Caki2 (cell line): ENCODE measurements around the gene PIEZO2. TPM values are rescaled to one million over a fixed set of nuclear protein-coding genes. Genes with fewer than 3 reads are reported as not detected.

ENCODE experiments used
- DNase-seq: peaks from one replicate; pipeline ENCODE4 v3.0.0-alpha.2; 2015; ENCODE audit warnings: low read depth
- in situ Hi-C: cut with HindIII; loops from 2 replicates; pipeline ENCODE4 v1.10.0; 2016; ENCODE audit warnings: low sequenced_read_pairs, low pct_unique_long_range_greater_than_20kb, mixed read lengths
- total RNA-seq: library from RNA; depleted of rRNA; stranded (reverse); fragments of >200 nt; shearing (Covaris generic); gene quantifications from 2 replicates; pipeline ENCODE4 v1.2.3, GENCODE V29; 2014; ENCODE audit warnings: low replicate concordance

Gene PIEZO2
- total RNA-seq, 1 experiment from 2014 or later: 2.8 TPM

DNA sequence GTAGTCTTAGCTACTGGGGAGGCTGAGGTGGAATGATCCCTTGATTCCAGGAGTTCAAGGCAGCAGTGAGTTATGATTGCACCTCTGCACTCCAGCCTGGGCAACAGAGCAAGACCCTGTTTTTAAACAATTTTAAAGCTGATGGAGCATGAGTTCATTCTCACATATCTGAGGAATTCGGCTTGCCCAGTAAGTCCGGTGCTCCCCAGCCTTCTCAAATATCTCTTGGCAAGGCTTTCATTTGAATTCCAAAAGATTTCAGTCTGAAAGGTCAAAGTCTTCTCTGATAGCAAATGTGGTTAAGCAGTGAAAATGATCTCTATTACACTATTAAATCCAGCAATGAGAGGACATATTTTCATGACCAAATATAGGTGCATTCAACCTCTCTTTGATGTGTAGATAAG lies 27.9 kb downstream of the PIEZO2 start:
- in situ Hi-C loops: no loop called here
- no peak for DNase-seq

DNA sequence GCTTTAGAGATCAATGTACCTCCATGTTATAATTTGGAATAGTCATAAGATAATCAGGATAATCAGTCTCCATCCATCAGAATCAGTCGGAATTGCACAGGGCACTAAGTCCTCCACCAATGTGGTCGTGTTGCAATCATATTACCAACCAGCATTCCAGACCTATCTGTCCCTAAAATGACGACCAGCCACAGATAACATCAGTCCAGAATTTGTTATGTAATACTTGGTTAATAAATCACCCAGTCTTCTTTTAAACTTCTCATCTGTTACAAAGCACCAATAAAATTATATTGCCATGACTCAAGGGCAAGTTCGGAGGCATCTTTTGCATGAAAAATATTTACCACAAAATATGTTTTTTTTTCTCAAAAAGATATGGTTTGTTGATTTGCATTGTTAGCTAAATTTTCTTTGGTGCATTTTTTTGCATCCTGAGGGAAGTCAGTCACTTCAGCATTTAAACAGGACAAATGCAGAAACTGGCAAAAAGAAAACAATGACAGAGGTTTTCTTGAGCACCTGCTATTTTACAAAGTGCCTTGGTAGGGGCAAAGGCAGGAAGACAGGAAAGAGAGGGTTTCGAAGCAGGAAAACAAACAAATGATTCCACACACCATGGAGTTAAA lies 29.3 kb downstream of the PIEZO2 start:
- peak; percentile 56 for DNase-seq
- in situ Hi-C loops: no loop called here

DNA sequence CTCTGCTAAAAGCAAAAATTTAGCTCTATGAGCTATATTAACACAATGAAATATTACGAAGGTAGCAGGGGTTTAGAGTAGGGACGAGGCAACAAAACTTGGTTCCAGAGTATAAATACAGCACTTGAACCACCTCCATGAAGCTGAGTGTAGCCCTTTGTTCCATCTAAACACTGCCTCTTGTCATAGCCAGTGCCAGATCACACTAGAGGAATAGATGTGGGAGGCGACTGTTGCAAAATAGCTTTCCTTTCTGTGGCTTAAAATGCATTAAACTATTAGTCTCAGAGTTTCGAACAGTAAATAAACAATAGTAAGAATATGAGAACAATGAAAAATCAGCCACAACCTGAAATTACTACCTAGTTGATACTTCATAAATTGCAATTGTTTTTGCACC lies 29.8 kb downstream of the PIEZO2 start:
- DNase-seq: no peak
- in situ Hi-C loops: no loop called here

DNA sequence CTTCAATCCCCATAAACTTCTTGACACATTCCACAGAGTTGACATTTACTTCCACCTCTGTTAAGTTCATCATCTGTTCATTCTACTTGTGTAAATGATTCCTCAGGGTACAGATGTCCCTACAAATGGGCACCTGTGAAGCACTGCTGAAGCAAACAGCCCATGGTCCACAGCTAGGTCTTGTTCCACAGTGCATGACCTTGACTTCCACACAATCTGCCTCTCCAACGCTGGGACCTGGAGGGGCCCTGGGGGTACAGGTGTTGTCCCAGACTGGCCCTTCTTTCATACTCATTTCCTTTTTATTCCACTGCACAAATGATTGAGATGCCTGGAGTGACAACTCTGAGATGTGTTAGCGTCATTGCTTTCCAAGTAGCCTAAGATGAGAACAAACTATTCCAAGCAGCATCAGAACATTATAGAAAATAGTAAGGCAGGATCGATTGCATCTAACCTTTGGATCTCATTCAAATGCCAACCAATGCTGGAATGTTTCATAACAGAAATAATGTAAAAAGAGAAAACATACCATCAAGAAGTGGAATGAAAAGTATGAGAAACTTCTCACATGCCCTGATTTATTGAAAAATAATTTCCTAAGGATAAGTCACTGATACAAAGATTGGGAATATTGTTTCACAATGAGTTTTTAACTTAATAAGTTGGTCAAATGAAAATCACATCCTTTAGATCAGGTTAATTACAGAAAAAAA lies 31.2 kb downstream of the PIEZO2 start:
- in situ Hi-C loops: no loop called here
- no peak for DNase-seq

DNA sequence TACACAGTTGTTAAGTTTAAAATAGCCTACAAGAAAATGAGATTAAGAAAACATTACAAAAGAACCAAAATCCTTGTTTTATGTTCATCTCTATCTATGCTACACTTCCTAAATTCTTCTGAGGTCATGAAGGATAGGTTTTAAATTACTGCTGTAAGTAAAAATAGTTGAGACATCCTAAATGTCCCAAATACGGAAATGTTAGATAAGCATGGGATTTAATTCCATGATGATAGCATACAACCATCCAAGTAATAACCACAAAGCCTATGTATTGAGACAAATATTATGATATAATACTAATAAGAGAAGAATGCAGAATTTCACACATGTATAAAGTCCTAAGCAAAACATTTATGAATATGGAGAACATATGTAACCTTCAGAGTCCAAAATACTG lies 34.1 kb downstream of the PIEZO2 start:
- DNase-seq: no peak
- in situ Hi-C loops: no loop called here

DNA sequence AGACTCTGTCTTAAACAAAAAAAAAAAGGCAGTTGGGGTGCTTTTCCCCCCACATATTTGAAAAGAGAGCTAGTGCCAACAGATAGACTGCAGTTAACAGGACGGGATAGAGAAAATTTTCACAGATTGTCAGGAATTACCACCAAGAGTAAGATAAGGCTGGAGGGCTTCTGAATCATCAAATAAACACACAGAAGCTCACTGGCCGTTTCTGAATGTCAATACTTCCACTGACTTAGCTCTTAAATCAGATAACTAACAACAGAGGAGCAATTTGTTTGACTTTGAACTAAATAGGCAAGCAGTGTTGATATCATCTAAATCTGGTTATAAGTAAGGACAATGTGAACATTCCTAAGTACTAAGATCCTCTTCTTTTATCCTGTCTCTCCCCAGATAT lies 34.7 kb downstream of the PIEZO2 start:
- in situ Hi-C loops: no loop called here
- DNase-seq: no peak

DNA sequence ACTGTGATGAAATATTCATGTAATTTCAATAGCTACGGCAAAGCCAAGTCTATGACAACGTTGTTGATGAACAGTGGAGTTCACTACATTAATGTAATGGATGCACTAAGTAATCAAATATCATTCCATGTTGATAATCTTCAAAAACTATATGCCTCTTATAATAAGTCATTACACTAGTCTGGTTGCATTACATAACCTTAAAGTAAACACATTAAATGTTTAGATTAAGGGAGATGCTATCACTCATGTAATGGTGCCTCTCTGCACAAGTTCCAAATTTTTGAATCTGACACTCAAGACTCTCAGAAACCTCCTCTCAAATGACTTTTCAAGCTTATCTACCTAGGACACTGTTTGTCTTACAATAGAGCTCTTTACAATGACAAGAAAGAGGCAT lies 35.4 kb downstream of the PIEZO2 start:
- in situ Hi-C loops: no loop called here
- no peak for DNase-seq

DNA sequence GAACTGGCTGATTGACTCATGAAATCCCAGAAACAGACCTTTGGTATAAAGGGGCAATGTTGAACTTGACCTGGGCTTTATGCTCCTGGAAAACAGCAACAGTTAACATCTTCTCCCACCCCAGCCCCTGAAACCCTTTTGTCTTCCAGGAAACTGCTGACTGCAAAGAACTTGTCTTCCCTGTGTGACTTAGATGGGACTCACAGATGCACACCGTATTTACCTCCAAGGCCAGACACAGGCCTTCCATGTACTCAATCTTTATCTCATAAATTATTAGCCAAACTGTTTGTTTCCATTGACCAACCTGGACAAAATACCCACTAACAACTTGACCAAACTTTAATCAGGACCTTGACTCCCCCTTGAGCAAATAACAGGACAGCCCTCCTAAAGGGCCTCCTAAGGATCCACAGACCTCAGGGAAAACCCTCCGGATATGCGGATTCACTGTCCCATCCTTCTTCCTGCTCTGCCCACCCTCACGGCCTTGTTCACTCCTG lies 36.3 kb downstream of the PIEZO2 start:
- in situ Hi-C loops: no loop called here
- no peak for DNase-seq

DNA sequence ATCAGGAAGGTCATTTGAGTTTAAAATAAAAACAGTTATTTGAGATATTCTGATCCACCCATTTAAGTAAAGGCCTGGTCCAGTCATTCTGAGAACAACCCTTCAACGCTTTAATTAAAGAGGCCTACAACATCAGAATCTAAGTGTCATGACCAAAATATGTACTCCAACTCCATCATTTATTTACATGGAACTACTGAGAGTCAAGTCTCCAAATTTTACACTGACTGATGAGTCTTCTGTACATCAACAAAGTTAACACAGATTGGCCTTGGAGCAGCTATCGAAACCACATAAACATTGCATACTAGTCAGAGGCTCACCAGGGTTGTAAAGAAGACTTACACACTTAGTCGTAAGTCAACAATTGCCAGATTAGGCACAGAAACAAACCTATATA lies 37.1 kb downstream of the PIEZO2 start:
- in situ Hi-C loops: no loop called here
- DNase-seq: no peak

DNA sequence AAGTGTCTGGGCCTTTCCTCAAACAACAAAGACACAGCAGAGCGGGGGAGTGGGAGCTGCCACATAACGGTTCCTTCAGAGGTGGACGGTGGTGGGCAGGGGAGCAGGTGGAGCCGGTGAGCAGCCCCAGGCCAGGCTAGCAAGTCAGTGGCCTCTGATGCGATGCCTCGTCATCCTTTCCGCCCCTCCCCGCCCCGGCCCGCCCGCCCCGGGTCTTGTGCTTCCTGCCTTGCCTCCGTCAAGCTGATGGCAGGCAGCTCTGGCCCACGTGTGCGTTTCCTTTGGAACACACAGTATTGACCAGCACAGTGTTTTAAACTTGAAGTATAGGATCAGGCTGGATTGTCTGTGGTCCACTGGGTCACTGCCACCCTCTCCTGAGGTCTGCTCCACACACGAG lies 38.9 kb downstream of the PIEZO2 start:
- in situ Hi-C loops: no loop called here
- no peak for DNase-seq

DNA sequence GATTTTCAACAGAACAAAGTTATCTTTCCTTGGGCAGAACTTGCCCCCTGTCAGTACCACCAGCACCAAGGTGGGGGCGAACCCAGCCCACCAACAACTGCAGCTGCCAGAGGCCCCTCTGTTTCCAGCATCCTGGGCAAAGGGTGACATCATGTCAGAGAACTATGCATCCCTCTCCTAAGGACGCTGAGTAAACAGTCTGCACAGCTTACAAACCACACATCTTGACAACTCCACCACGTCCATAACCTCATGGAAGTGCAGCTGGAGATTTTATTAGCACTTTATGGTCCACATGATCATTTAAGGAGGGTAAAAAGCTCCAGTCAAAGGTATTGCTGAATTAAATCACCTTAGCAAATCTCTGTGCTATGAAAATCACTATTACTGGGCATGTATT lies 40.4 kb downstream of the PIEZO2 start:
- no peak for DNase-seq
- in situ Hi-C loops: no loop called here

DNA sequence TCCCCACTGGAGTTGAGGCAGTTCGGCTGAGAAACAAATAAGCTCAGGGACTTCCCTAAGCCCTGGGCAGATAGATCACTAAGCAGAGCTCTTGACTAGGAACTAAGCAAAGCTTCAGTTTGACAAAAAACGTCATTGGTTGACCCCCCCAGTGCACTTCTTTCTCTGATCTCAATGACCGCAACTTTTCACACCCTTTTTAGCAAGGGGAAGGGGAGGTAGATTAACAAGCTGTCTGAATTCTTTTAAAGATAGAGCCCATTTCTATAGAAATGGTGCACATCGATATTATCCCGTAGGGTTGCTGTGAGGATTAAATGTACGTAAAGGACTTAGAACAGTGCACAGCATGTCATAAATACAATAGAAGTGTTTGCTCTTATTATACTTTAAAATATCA lies 42.5 kb downstream of the PIEZO2 start:
- no peak for DNase-seq
- in situ Hi-C loops: no loop called here

DNA sequence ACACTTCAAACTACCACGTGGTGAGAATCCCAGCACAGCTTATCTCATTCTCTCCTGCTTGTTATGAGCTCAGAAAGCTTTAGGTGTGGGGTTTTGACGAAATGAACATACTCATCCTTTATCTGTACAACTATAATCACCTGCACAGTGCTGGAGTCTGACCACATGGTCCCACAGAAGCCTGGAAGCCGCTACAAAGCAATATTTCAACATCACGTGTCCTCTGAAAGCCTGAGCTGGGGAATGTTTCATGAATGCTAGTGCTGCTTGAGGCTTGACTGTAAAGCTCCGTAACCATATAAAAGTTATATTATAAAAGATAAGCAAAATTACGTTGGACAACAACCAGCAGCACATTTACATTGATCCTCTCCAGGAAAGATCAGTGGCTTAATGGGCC lies 43.9 kb downstream of the PIEZO2 start:
- no peak for DNase-seq
- in situ Hi-C loops: no loop called here

DNA sequence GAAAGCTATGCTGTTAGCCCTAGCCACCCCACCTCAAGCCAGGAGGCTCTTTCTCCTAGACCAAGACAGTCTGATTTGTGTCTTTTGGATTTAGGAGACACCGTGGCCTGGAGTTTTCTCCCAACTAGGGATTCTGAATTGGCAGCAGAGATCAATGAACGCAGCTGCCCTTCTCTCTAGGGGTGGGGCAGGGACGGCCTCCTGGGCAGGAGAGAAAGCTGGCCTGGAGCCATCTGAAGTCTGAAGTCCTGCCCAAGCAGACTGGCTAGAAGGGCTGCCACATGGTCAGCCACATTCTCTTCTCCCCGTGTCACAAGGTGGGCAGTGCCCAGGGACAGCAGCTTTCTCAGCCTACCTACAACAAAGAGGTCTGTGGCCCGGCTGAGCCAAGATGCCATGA lies 45.1 kb downstream of the PIEZO2 start:
- in situ Hi-C loops: no loop called here
- no peak for DNase-seq

DNA sequence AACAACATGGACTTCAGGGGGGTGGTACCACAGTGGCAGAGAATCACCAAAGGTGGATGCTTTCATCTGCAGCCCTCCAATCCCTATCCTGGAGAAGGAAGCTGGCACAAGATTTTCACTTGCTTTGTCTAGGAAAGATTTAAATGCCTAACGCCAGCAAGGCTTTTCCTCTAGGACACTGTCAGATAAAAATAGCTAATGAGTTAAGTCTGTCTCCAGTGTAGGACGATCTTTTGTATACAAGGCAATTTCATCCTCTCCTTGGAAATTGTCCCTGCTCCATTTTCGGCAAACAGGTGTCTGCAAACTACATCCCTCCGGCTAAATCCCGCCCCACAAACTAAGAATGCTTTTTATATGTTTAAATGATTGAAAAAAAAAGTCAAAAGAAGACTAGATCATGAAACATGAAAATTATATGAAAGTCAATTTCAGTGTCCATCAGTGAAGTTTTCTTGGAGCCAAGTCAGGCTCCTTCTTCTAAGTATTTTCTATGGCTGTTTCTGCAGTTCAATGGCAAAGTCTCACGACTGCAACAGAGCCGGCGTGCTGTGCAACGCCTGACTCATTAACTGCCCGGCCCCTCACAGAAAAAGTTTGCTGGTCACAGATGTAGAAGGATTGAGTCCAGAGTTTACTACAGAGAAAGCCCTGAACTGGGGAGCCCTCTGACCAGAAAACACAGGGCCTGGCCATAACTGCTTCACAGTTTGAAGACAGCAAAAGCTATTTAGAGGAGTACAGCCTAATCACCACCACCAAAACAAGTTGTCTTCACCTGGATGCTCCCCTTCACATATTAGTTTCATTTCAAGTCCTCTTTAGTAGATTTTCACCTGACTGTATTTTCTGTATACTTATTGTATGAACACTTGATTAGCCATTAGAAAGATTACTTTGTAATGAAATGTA lies 52.3 kb downstream of the PIEZO2 start:
- in situ Hi-C loops: no loop called here
- no peak for DNase-seq

DNA sequence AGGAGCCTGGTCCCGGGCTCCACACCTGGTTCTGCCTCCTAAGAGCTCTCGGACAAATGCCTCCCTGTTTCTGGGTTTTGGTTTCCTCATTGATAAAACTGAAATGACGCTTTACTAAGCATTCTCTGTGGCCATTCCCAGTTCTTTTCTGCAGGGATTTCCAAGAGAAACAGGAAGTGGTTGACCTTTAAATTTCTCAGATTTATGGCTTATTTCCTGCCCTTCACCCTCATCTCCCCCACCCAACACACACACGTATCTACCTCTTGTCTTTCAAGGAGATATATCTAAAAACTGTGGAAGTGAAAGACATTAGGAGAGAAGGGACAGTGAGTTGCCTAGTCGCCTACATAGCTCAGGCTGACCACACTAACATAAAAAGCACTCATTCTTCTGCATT lies 53.0 kb downstream of the PIEZO2 start:
- DNase-seq: no peak
- in situ Hi-C loops: no loop called here

DNA sequence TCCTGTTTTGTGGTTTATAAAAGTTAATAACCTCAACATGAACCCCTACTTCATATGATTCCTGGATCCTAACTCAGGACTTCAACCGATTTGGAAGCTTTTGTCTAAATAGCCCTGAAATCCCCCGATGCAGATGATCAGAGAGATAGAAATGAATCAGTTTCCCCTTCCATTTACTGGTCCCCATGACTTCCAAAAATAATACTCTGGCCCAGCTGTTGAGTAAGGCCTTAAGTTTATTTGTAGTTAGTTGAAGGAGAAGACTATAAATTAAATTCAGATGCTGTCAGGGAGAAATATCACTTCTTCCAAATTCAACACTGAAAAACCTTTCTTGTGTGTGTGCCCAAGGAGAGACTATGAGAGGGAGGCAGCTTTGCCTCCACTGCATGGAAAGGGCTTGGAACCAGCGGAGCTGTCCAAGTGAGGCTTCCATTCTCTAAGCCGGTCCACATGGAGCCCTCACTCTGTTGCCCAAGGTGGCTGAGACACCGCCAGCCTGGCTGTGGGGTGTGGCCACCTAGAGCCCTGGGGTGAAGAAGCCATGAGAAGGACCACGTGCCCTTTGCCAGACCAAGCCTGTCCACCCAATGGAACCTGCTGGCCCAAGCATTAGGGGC lies 53.6 kb downstream of the PIEZO2 start:
- no peak for DNase-seq
- in situ Hi-C loops: no loop called here

DNA sequence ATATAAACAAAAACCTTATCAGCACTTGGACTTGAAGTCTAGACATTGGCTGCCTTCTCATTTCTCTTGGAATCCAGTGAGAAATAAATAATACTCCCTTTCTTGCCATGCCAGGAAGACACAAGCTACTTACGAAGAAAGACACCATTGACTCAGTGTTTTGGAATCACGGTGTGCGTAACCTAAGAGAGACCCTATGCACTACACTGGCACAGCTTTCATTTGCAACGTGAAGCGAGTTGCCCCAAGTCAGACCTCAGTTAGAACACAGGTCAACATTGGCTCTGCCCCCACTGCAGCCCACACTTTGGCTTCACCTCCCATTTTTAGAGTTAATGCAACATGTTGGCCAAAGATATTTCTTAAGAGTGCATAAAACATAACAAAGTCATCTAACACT lies 54.2 kb downstream of the PIEZO2 start:
- DNase-seq: no peak

DNA sequence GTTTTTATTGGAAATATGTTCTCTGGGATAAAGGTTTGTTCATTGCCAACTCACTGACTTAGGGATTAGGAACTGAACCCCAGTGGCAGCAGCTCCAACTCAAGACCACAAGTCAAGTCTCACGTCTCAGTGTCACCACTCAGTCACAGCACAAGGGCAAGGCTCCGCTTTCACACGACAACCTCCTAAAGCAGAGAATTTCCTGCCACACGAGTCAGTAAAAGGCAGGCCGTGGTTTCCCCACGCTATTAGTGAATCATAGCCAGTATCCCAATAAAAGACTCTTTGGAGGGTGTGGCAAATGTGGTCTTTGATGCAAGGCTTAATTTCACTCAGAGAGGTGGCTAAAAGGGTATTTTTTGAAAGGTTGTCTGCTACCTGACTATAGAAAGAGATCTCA lies 57.6 kb downstream of the PIEZO2 start:
- DNase-seq: no peak
- in situ Hi-C loops: no loop called here

More for the DNA sequence above, 54.2 kb downstream of the PIEZO2 start:
- in situ Hi-C loops: no loop called here
